ENCODE measurements around the gene PDIK1L.

DNA sequence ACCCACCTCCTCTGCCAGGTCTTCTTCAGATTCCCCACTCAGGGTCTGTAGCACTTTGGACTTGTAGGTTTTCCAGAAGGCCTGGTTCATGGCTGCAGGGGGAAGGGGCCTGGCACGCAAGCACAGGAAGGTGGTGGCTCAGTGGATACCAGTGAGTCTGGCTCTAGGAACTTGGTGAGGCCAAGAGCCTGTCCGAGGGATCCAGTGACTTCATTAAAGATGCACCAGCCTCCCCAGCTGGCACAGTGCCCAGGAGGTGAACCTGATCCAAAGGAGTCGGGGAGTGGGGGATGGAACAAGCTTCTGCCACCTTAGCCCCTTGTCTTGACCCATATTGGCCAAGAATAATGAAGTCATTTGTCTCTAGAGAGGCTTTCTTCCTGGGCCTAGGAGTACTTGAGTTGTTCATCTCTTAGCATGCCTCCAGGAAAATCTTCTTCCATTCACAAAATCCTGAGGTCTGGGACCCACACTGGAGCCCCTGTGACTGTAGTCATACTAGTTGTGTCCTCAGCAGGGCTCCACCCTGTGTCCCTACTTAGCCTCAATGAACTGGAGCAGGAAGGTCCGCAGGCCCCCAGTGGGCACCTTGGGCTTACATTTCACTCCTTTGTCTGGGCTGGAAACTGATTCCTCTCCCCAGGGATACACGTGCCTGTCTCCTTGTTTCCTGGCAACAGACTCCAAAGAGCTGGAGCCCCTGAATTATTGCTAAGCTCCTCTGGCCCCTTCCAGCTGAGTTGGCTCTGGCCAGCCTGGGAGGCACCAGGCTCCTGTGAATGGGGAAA is 57.0 kb downstream of the PDIK1L start, which contains the start of gene C1orf232:
- TF ChIP-seq POLR2A (IDR thresholded peaks at IDR 0.05) (no peak), EP300 (IDR thresholded peaks at IDR 0.05) (no peak)
- TF ChIP-seq, protein P1, sequence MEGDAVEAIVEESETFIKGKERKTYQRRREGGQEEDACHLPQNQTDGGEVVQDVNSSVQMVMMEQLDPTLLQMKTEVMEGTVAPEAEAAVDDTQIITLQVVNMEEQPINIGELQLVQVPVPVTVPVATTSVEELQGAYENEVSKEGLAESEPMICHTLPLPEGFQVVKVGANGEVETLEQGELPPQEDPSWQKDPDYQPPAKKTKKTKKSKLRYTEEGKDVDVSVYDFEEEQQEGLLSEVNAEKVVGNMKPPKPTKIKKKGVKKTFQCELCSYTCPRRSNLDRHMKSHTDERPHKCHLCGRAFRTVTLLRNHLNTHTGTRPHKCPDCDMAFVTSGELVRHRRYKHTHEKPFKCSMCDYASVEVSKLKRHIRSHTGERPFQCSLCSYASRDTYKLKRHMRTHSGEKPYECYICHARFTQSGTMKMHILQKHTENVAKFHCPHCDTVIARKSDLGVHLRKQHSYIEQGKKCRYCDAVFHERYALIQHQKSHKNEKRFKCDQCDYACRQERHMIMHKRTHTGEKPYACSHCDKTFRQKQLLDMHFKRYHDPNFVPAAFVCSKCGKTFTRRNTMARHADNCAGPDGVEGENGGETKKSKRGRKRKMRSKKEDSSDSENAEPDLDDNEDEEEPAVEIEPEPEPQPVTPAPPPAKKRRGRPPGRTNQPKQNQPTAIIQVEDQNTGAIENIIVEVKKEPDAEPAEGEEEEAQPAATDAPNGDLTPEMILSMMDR (IDR thresholded peaks at IDR 0.05), result no peak

Measured in tibial nerve (tissue), 4 donors.